Activated naive CD8-positive, alpha-beta T cell (primary cell): ENCODE measurements around the gene DCST2.

Experiments used
- H3K27ac Mint-ChIP-seq: one replicate; pipeline ENCODE4 v1.8.0; 2021; ENCODE audit warnings: mixed read lengths
- H3K27me3 Mint-ChIP-seq: one replicate; pipeline ENCODE4 v1.8.0; 2021; ENCODE audit warnings: mixed read lengths
- H3K36me3 Mint-ChIP-seq: one replicate; pipeline ENCODE4 v1.8.0; 2021; ENCODE audit warnings: mixed read lengths
- H3K4me1 Mint-ChIP-seq: one replicate; pipeline ENCODE4 v1.8.0; 2021; ENCODE audit warnings: low read depth, mixed read lengths
- H3K4me3 Mint-ChIP-seq: one replicate; pipeline ENCODE4 v1.8.0; 2021; ENCODE audit warnings: mild to moderate bottlenecking, mixed read lengths
- H3K9me3 Mint-ChIP-seq: one replicate; pipeline ENCODE4 v1.8.0; 2021; ENCODE audit warnings: low read depth, mixed read lengths

Gene DCST2

GRCh38 chr1:155073377-155074242, 40.0 kb upstream of the DCST2 start:
- no peaks in the 10 kb centered on the region for H3K27me3 Mint-ChIP-seq
- no peaks in the 10 kb centered on the region for H3K9me3 Mint-ChIP-seq
- H3K27ac Mint-ChIP-seq: no peak overlapping the region
- H3K36me3 Mint-ChIP-seq: no peaks in the 10 kb centered on the region
- H3K4me1 Mint-ChIP-seq: peaks cover 25% of the 10 kb centered on the region
- no peak overlapping the region for H3K4me3 Mint-ChIP-seq

DNA sequence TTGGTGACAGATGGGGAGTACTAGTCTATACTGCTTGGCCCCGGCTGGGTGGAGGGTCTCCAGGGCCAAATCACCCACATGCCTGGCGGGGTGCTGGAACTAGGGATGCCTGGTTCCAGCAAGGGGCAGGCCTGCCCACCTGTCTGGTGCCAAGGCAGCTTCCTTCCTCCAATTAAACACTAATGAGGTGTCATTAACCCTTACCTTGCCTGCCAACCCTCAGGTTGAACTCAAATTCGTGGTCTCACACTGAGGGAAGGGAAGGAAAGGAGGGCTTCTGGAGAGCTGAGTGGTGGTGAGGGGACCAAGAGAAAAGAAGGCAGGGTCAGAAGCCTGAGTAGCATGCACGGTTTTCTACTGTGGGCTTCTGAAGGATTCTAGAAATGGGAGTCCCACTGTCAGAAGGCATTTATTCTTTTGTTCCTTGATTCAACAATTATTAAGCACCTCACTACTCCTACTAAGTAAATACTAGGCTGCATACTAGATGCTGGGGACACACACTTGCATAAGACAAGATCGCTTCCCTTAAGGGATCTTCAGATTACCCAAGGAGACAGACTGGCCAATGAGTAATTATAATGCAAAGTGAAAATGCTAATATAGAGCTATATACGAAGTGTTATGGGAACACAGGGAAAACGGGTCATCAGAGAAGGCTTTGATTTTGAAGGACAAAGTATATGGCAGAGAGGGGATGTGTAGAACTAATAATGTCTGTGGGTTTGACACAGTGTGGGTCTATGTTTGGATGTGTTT, 39.1 kb upstream of the DCST2 start:
- H3K4me3 Mint-ChIP-seq: no peak overlapping the region
- H3K4me1 Mint-ChIP-seq: peaks cover 25% of the 10 kb centered on the region

GRCh38 chr1:155071701-155072100, 38.1 kb upstream of the DCST2 start:
- peaks cover 25% of the 10 kb centered on the region for H3K4me1 Mint-ChIP-seq
- H3K9me3 Mint-ChIP-seq: no peaks in the 10 kb centered on the region
- H3K27me3 Mint-ChIP-seq: no peaks in the 10 kb centered on the region
- H3K27ac Mint-ChIP-seq: peak overlapping the region; percentile 19
- H3K4me3 Mint-ChIP-seq: peak overlapping the region; percentile 65
- H3K36me3 Mint-ChIP-seq: no peaks in the 10 kb centered on the region

More for the DNA sequence above, 39.1 kb upstream of the DCST2 start:
- Mint-ChIP-seq H3K27me3 (no peaks in the 10 kb centered on the region), H3K27ac (no peak overlapping the region), H3K36me3 (no peaks in the 10 kb centered on the region), H3K9me3 (no peaks in the 10 kb centered on the region)

GRCh38 chr1:155070721-155071569, 37.4 kb upstream of the DCST2 start:
- Mint-ChIP-seq H3K4me3 (peak overlapping the region; percentile 65), H3K9me3 (no peaks in the 10 kb centered on the region), H3K27ac (no peak overlapping the region), H3K36me3 (no peaks in the 10 kb centered on the region), H3K27me3 (no peaks in the 10 kb centered on the region), H3K4me1 (peaks cover 28% of the 10 kb centered on the region)

DNA sequence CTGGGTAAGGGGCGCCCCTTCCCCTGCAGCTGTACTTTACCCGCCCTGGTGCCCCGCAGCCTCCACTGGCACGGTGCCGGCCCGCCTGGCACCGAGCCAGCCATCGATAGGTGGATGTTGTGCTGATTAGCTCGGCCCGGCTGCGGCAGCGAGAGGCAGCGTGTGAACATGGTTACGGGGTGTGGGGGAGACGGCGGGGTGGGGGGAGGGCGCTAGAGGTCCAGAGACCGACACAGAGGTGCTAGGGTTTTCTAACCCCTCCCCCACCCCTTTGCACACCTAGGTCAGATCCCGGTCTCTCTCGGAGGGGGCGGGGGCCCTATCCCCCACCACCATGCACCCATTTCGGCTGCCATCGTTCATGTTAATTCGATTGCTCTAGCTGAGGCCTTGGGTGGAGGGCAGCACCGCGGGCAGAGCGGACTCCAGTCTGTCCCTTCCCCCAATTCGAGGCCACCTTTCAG, 36.6 kb upstream of the DCST2 start:
- Mint-ChIP-seq H3K4me1 (peaks cover 28% of the 10 kb centered on the region), H3K9me3 (no peaks in the 10 kb centered on the region), H3K27ac (no peak overlapping the region), H3K4me3 (peak overlapping the region; percentile 59), H3K36me3 (no peaks in the 10 kb centered on the region), H3K27me3 (no peaks in the 10 kb centered on the region)

GRCh38 chr1:155069551-155070157, 36.1 kb upstream of the DCST2 start:
- H3K36me3 Mint-ChIP-seq: no peaks in the 10 kb centered on the region
- no peak overlapping the region for H3K4me3 Mint-ChIP-seq
- H3K27ac Mint-ChIP-seq: no peak overlapping the region
- H3K9me3 Mint-ChIP-seq: no peaks in the 10 kb centered on the region
- peaks cover 28% of the 10 kb centered on the region for H3K4me1 Mint-ChIP-seq
- no peaks in the 10 kb centered on the region for H3K27me3 Mint-ChIP-seq

DNA sequence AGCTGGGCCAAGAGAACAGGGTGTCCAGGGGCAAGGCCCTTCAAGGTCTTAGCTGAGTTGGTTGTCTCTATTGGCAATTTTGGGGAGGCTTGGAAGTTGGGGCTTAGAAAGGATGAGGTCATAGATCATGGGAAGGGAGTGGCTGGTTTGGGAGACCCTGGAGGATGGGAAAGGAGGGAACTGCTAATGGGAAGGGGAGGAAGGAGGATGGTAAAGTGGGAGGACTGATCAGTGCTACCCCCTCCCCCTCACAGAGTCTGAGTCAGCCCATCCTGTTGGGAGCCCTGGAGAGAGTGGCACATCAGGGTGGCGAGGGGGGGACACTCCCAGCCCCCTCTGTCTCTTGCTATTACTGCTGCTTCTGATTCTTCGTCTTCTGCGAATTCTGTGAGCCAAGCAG, 35.0 kb upstream of the DCST2 start:
- Mint-ChIP-seq H3K36me3 (no peaks in the 10 kb centered on the region), H3K9me3 (no peaks in the 10 kb centered on the region), H3K27me3 (no peaks in the 10 kb centered on the region), H3K4me3 (no peak overlapping the region), H3K4me1 (peaks cover 28% of the 10 kb centered on the region), H3K27ac (no peak overlapping the region)

DNA sequence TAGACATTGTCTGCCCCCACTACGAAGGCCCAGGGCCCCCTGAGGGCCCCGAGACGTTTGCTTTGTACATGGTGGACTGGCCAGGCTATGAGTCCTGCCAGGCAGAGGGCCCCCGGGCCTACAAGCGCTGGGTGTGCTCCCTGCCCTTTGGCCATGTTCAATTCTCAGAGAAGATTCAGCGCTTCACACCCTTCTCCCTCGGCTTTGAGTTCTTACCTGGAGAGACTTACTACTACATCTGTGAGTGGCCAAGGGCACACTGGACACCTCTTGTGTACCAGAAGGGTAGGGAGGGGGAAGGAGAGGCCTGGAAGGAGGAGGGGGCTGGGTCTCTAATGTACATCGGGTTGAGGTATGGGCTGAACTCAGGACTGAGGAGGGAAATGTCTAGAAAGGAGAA, 33.2 kb upstream of the DCST2 start:
- Mint-ChIP-seq H3K4me3 (no peak overlapping the region), H3K4me1 (peaks cover 29% of the 10 kb centered on the region), H3K36me3 (no peaks in the 10 kb centered on the region), H3K27me3 (no peaks in the 10 kb centered on the region), H3K27ac (no peak overlapping the region), H3K9me3 (no peaks in the 10 kb centered on the region)

GRCh38 chr1:155064832-155065429, 31.4 kb upstream of the DCST2 start:
- Mint-ChIP-seq H3K4me3 (peak overlapping the region; percentile 97), H3K36me3 (no peaks in the 10 kb centered on the region), H3K27me3 (no peaks in the 10 kb centered on the region), H3K4me1 (peaks cover 27% of the 10 kb centered on the region), H3K9me3 (no peaks in the 10 kb centered on the region), H3K27ac (no peak overlapping the region)

DNA sequence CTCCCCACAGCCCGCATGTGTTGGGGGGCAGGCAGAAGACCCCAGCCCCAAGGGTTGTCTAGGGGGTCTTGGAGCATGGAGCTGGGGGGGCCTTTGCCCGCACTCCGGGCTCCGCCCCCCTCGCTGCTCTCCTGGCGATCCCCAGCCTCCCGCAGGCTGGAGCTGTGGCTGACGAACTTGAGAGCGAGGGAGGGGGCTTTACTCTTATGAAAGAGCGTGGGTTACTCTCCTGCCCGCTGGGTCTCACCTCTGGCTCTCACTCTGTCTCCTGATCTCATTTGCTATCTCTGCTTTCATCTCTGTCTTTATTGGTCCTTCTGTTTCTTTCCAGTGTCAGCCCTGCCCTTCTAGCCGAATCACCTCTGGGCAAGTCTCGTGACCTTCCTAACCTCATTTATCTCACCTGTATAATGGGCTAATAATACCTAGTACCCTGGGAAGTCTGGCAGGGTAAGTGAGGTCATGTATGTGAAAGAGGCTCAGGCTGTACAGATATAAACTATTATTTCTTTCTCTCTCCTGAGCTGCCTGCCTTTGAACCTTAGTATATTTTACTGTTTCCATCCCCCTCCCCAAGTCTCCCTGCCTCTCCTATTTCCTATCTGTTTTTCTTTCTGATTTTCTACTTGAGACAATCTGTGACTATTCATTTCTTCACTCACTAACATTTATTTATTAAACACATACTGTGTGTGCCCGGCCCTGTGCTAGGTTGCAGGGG, 30.7 kb upstream of the DCST2 start:
- no peaks in the 10 kb centered on the region for H3K36me3 Mint-ChIP-seq
- H3K9me3 Mint-ChIP-seq: no peaks in the 10 kb centered on the region
- peak overlapping the region; percentile 97 for H3K4me3 Mint-ChIP-seq
- peaks cover 27% of the 10 kb centered on the region for H3K4me1 Mint-ChIP-seq
- H3K27ac Mint-ChIP-seq: peak overlapping the region; percentile 79
- H3K27me3 Mint-ChIP-seq: no peaks in the 10 kb centered on the region

GRCh38 chr1:155063550-155064110, 30.0 kb upstream of the DCST2 start, which contains the start of gene EFNA4:
Gene EFNA4 (plus strand): TSS chr1:155063740. CDS start chr1:155063824, 84 bp downstream.
- peak within 1 kb of the TSS; percentile 79 for H3K27ac Mint-ChIP-seq
- peak within 1 kb of the TSS; percentile 97 for H3K4me3 Mint-ChIP-seq
- no peaks in the 10 kb centered on the region for H3K9me3 Mint-ChIP-seq
- H3K4me1 Mint-ChIP-seq: peaks cover 27% of the 10 kb centered on the region
- no peaks in the 10 kb centered on the region for H3K36me3 Mint-ChIP-seq
- no peaks in the 10 kb centered on the region for H3K27me3 Mint-ChIP-seq

GRCh38 chr1:155062702-155063411, 29.3 kb upstream of the DCST2 start:
- no peaks in the 10 kb centered on the region for H3K27me3 Mint-ChIP-seq
- H3K27ac Mint-ChIP-seq: no peak overlapping the region
- peaks cover 27% of the 10 kb centered on the region for H3K4me1 Mint-ChIP-seq
- H3K36me3 Mint-ChIP-seq: no peaks in the 10 kb centered on the region
- H3K9me3 Mint-ChIP-seq: no peaks in the 10 kb centered on the region
- peak overlapping the region; percentile 95 for H3K4me3 Mint-ChIP-seq
